MM.1S (cell line): ENCODE measurements around the gene KRTDAP.

Experiments used
- CTCF ChIP-seq: fragments of 300-600 bp; sonication (generic); IDR thresholded peaks from 2 replicates; pipeline ENCODE4 v1.5.1; 2016; ENCODE audit warnings: antibody characterized with exemption, low read length, mixed read lengths
- EZH2 ChIP-seq: fragments of 300-600 bp; sonication (generic); optimal IDR thresholded peaks from 2 replicates; pipeline ENCODE3; 2017; ENCODE audit warnings: low read depth, mild to moderate bottlenecking, antibody characterized with exemption, low read length, mixed read lengths
- EZH2phosphoT487 ChIP-seq: fragments of 300-600 bp; sonication (generic); IDR thresholded peaks from 2 replicates; pipeline ENCODE4 v1.6.1; 2018; ENCODE audit warnings: antibody characterized with exemption, low read length

DNA sequence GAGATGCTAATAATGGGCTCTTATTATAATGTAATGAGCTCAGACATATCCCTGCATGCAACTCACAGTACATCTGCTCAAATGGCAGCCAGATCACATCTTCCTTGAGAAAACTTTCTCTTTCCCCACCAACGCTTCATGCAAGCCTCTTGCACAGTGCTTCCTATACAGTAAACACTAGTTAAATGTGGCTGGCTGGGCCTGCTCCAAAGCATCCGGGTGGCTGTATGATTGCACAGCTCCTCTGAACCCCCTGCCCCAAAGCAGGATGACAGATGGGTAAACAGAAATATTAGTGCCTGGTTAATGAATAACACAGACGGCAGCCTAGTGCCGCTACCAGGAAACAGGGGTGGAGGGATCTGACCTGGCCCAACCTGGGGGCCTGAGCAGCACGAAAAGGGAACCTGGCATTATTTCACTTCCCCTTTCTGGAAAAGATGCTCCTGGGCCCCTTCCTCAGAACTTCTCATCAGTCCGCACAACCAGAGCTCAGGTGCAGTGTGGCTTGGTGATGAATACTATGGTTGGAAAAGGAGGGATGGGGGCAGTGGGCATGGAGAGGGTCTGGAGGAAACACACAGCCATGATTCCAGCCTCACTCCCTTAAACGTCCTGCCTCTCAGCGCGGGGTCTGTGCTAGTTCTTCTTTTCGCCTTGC lies 31.4 kb downstream of the KRTDAP start:
- TF ChIP-seq EZH2 (no peak), CTCF (no peak), EZH2phosphoT487 (no peak)
